ENCODE data around the gene PKD2.
A peak's percentile ranks its signal among the peaks of the same experiment; 100 is the strongest.

GRCh38 chr4:88007304-88008121 is at the start of gene PKD2:
- TF ChIP-seq EP300 (IDR thresholded peaks at IDR 0.05) (no peak), POLR2A (IDR thresholded peaks at IDR 0.05; ENCODE audit: low read depth) (peak; percentile 26), CTCF (IDR thresholded peaks at IDR 0.05) (no peak)
